Left lung (tissue), 10 donors: ENCODE data around the gene TARBP2. TPM values are rescaled to one million over a fixed set of nuclear protein-coding genes. Genes with fewer than 3 reads are reported as not detected.
"Not testable (repeated sequence)": the region's sequence is repeated elsewhere in the genome, so short reads cannot be mapped to it uniquely, and the experiment has no call there.

ENCODE experiments used
- ATAC-seq: fragments of 200-7000 bp; cut with Tn5 transposase; one replicate; pipeline ENCODE4 v1.9.1; 2020; ENCODE audit warnings: moderate library complexity
- DNase-seq, 4 donors: peaks; one replicate each; pipeline ENCODE4 v3.0.0-alpha.2; 2013 to 2020
- H3K27ac ChIP-seq, 2 donors: fragments of 200-600 bp; sonication (generic) in 1 of 2; one replicate each; pipeline versions ENCODE4 v1.5.0 to v1.8.0; 2020 to 2021
- H3K27me3 ChIP-seq, 2 donors: fragments of 200-600 bp; sonication (generic) in 1 of 2; one replicate each; pipeline versions ENCODE4 v1.5.0 to v1.8.0; 2020 to 2021
- H3K36me3 ChIP-seq, 2 donors: fragments of 200-600 bp; sonication (generic) in 1 of 2; one replicate each; pipeline versions ENCODE4 v1.5.0 to v1.8.0; 2020 to 2021
- H3K4me1 ChIP-seq, 2 donors: fragments of 200-600 bp; one replicate each; pipeline ENCODE4 v1.8.0; 2021
- H3K4me3 ChIP-seq, 2 donors: fragments of 200-600 bp; sonication (generic) in 1 of 2; one replicate each; pipeline versions ENCODE4 v1.5.0 to v1.8.0; 2020 to 2021; ENCODE audit warnings: mild to moderate bottlenecking in 1 of 2
- H3K9me3 ChIP-seq, 2 donors: fragments of 200-600 bp; sonication (generic) in 1 of 2; one replicate each; pipeline versions ENCODE4 v1.5.0 to v1.8.0; 2020 to 2021
- CTCF ChIP-seq, 2 donors: fragments of 200-600 bp; sonication (generic) in 1 of 2; IDR thresholded peaks; one replicate each; pipeline versions ENCODE4 v1.5.0 to v1.8.0; 2021; ENCODE audit warnings: antibody characterized with exemption in 2 of 2
- intact Hi-C, 2 donors: fragments of 100-400 bp; cut with DNase I; formaldehyde crosslinking; loops; one replicate each; pipeline versions ENCODE4 v1.11.2 to v1.14.2; 2022
- polyA plus RNA-seq, 6 donors: library from polyadenylated mRNA; unstranded; fragments of 120-200 nt; gene quantifications; one replicate each; pipeline ENCODE4 v1.2.1, GENCODE V29; 2013; ENCODE audit not compliant: insufficient read length in 6 of 6
- total RNA-seq, 2 donors: library from RNA; stranded (reverse); fragmentation: NEBNext Ultra II Directional; extraction: Animal tissue kit (Norgen Biotek cat#: 25700); gene quantifications; one replicate each; pipeline ENCODE4 v1.2.1, GENCODE V29; 2021
- donor health status: DM: no; HTN: yes; CAD: no.
- donor health status: DM: no; HTN: no; CAD: no.

Gene TARBP2
- total and polyA plus RNA-seq, 8 donors, result 35.6 to 58.6 (median 48.1) TPM

- H3K4me1 ChIP-seq, result peaks cover 5 to 24% of the 10 kb centered on the region in 2 donors
- intact Hi-C loops, result loop anchor here in 1 of 2 donors (5.0 kb wide), 1 partner anchor 134 kb away; the partner anchor contains the start of gene ATP5MC2
- peak overlapping the region; percentile 1 to 57 for H3K27ac ChIP-seq
- peak; percentile 92 for ATAC-seq
- no peak overlapping the region for H3K4me3 ChIP-seq
- H3K9me3 ChIP-seq, result no peaks in the 10 kb centered on the region
- TF ChIP-seq CTCF (IDR thresholded peaks at IDR 0.05), result peak; percentile 73
- peaks cover 0 to 71% of the 10 kb centered on the region in 2 donors for H3K36me3 ChIP-seq
- H3K27me3 ChIP-seq, result no peaks in the 10 kb centered on the region
- peak in 3 of 4 donors; percentile 32 to 71 (median 45) for DNase-seq
Observed at GRCh38 chr12:53543539-53543938, 42.5 kb downstream of the TARBP2 start.

- DNase-seq, H3K9me3 ChIP-seq, H3K27me3 ChIP-seq, H3K27ac ChIP-seq, ATAC-seq, H3K4me3 ChIP-seq, intact Hi-C loops: not testable (repeated sequence)
- H3K36me3 ChIP-seq, result peaks cover 0 to 67% of the 10 kb centered on the region in 2 donors
- peaks cover 0 to 18% of the 10 kb centered on the region in 2 donors for H3K4me1 ChIP-seq
Observed at GRCh38 chr12:53548354-53548753, 47.3 kb downstream of the TARBP2 start.

DNA sequence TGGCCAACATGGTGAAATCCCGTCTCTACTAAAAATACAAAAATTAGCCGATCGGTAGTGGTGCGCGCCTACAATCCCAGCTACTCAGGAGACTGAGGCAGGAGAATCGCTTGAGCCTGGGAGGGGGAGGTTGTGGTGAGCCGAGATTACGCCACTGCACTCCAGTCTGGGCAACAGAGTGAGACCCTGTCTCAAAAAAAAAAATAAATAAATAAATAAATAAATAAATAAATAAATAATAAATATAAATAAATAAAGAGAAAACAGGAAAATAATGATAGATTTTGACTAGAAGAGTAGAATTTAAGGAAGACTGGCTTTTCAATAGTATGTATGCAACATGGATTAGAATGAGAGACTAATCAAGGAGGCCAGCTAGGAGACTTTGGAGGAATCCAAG lies 49.0 kb downstream of the TARBP2 start:
- H3K4me1 ChIP-seq, DNase-seq, intact Hi-C loops, H3K27me3 ChIP-seq, H3K9me3 ChIP-seq, H3K27ac ChIP-seq, H3K4me3 ChIP-seq, ATAC-seq: not testable (repeated sequence)
- H3K36me3 ChIP-seq, result peaks cover 0 to 67% of the 10 kb centered on the region in 2 donors

- ATAC-seq (no peak), DNase-seq (no peak)
- Histone ChIP-seq H3K9me3 (no peaks in the 10 kb centered on the region), H3K4me1 (no peaks in the 10 kb centered on the region), H3K4me3 (no peak overlapping the region), H3K27me3 (no peaks in the 10 kb centered on the region), H3K27ac (no peak overlapping the region), H3K36me3 (peaks cover 0 to 66% of the 10 kb centered on the region in 2 donors)
- TF ChIP-seq CTCF (IDR thresholded peaks at IDR 0.05), result no peak
- intact Hi-C loops, result no loop called here
Observed at GRCh38 chr12:53550595-53550994, 49.5 kb downstream of the TARBP2 start.

- H3K4me3 ChIP-seq, result no peak overlapping the region
- no peaks in the 10 kb centered on the region for H3K4me1 ChIP-seq
- ATAC-seq, result no peak
- no peaks in the 10 kb centered on the region for H3K9me3 ChIP-seq
- H3K27ac ChIP-seq, result no peak overlapping the region
- intact Hi-C loops, result no loop called here
- H3K36me3 ChIP-seq, result peaks cover 0 to 58% of the 10 kb centered on the region in 2 donors
- no peak for TF ChIP-seq CTCF (IDR thresholded peaks at IDR 0.05)
- no peaks in the 10 kb centered on the region for H3K27me3 ChIP-seq
- DNase-seq, result no peak
Observed at GRCh38 chr12:53551889-53552291, 50.8 kb downstream of the TARBP2 start.

DNA sequence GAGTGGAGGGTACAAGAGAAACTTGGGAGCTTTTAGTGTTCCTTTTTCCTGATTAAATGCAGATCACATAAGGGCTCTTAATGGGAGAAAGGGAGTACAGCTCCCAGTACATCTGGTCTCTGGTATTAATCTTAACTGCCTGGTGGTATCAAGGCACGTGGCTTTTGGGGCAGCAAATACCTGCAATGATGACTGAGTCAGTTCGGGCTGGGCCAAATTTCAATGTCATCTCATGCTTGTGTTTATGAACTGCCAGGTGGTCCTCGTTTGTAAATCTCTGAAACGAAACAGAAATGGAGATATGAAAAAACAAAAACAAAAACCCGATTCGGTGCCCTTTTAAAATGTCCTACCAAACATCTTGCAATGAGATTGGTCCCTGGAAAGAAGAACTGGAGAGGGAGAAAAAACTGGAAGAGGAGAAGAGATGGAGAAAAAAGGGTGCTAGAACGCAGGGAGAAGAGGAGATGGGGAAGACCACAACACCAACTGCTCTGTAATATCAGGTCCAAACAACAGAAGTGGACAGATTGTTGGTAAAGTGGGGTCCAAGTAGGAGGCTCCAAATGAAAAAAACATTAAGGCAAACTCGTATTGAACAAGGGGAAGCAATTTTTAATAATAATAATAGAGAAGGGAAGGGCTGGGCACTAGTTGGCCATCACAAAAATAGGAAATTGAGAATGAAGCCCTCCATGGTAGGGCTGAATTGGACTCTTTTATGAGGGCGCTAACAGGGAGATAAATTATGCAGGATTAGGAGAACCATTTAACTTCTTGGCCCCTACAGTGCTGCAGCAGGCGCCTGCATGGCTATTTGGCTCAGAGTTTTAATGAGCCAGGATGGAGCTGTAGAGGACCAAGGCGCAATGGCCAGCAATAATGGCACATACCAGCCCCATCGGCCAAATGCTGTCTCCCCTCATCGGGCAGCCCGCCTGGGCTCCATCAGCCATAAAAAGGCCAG lies 51.6 kb downstream of the TARBP2 start:
- no peak for TF ChIP-seq CTCF (IDR thresholded peaks at IDR 0.05)
- Histone ChIP-seq H3K36me3 (peaks cover 0 to 53% of the 10 kb centered on the region in 2 donors), H3K27ac (no peak overlapping the region), H3K4me1 (no peaks in the 10 kb centered on the region), H3K27me3 (no peaks in the 10 kb centered on the region), H3K4me3 (no peak overlapping the region), H3K9me3 (no peaks in the 10 kb centered on the region)
- intact Hi-C loops, result no loop called here
- ATAC-seq, result no peak
- no peak for DNase-seq
